ENCODE measurements around the gene RAB1A. TPM values are rescaled to one million over a fixed set of nuclear protein-coding genes. Genes with fewer than 3 reads are reported as not detected.

The RAB1A gene
- polyA plus RNA-seq, 1 experiment, result 292 TPM

- Histone ChIP-seq H3K27me3 (ENCODE audit: control insufficient read depth, insufficient read depth, low read length) (no peaks in the 10 kb centered on the region), H3K9me3 (ENCODE audit: control insufficient read depth, insufficient read depth, low read length) (no peaks in the 10 kb centered on the region), H3K27ac (ENCODE audit: low read depth, low read length) (no peak overlapping the region), H3K4me3 (ENCODE audit: low read depth, low read length) (no peak overlapping the region)
- no peak for DNase-seq (ENCODE audit: low read depth, low spot score)
- TF ChIP-seq CTCF (IDR thresholded peaks at IDR 0.05; ENCODE audit: low read depth, low read length), result no peak
- POLR2A ChIA-PET, result no interaction called here
- CTCF ChIA-PET, result interaction anchor here (0.8 kb wide), 1 partner anchor 88 kb away, joined by 3 read pairs; no protein-coding TSS in a partner anchor
These were observed 31.2 kb downstream of the RAB1A start for GRCh38 chr2:65098741-65099140.

GRCh38 chr2:65097844-65098243 is 32.1 kb downstream of the RAB1A start:
- DNase-seq (ENCODE audit: low read depth, low spot score), result no peak
- Histone ChIP-seq H3K27ac (ENCODE audit: low read depth, low read length) (no peak overlapping the region), H3K27me3 (ENCODE audit: control insufficient read depth, insufficient read depth, low read length) (no peaks in the 10 kb centered on the region), H3K9me3 (ENCODE audit: control insufficient read depth, insufficient read depth, low read length) (no peaks in the 10 kb centered on the region), H3K4me3 (ENCODE audit: low read depth, low read length) (no peak overlapping the region)
- TF ChIP-seq CTCF (IDR thresholded peaks at IDR 0.05; ENCODE audit: low read depth, low read length), result no peak
- CTCF ChIA-PET, result no interaction called here
- POLR2A ChIA-PET, result no interaction called here

GRCh38 chr2:65096948-65097347 is 33.0 kb downstream of the RAB1A start:
- POLR2A ChIA-PET, result no interaction called here
- no peak for DNase-seq (ENCODE audit: low read depth, low spot score)
- H3K27me3 ChIP-seq (ENCODE audit: control insufficient read depth, insufficient read depth, low read length), result no peaks in the 10 kb centered on the region
- no peak overlapping the region for H3K4me3 ChIP-seq (ENCODE audit: low read depth, low read length)
- no peak overlapping the region for H3K27ac ChIP-seq (ENCODE audit: low read depth, low read length)
- TF ChIP-seq CTCF (IDR thresholded peaks at IDR 0.05; ENCODE audit: low read depth, low read length), result no peak
- CTCF ChIA-PET, result no interaction called here
- H3K9me3 ChIP-seq (ENCODE audit: control insufficient read depth, insufficient read depth, low read length), result no peaks in the 10 kb centered on the region

DNA sequence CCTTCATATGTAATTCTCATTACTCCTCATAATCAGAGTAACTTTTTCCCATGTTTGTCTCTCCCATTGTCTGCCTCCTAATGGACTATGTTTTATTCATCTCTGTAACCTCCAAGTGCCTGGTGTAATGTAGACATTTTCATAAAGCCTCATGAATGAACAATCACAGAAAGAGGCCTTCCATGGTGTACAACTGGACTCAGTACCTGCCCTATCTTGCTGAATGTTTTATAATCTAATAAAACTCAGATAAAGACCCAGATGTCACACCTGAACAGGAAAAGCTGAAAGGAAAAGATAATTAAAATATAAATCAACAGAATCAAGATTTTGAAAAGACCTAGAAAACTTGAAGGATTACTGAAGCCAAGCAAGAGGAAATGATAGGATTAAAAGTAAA is 36.7 kb downstream of the RAB1A start:
- Histone ChIP-seq H3K27me3 (ENCODE audit: control insufficient read depth, insufficient read depth, low read length) (no peaks in the 10 kb centered on the region), H3K9me3 (ENCODE audit: control insufficient read depth, insufficient read depth, low read length) (no peaks in the 10 kb centered on the region), H3K4me3 (ENCODE audit: low read depth, low read length) (no peak overlapping the region), H3K27ac (ENCODE audit: low read depth, low read length) (no peak overlapping the region)
- POLR2A ChIA-PET, result interaction anchor here (0.7 kb wide), 1 partner anchor 9 kb away, joined by 5 read pairs; no protein-coding TSS in a partner anchor
- no peak for TF ChIP-seq CTCF (IDR thresholded peaks at IDR 0.05; ENCODE audit: low read depth, low read length)
- no peak for DNase-seq (ENCODE audit: low read depth, low spot score)
- CTCF ChIA-PET, result no interaction called here

DNA sequence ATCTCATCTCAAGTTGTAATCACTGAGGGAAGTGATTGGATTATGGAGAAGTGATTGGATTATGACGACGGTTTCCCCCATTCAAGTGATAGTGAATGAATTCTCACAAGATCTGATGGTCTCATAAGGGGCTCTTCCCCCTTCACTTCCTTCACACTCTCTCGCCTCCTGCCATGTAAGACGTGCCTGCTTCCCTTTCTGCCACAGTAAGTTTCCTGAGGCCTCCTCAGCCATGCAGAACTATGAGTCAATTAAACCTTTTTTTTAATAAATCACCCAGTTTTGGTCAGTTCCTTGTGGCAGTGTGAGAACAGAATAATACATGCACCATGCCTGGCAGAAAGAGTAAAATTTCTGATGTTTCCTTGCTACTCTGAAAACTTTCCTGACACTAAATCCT is 37.1 kb downstream of the RAB1A start:
- CTCF ChIA-PET, result no interaction called here
- Histone ChIP-seq H3K4me3 (ENCODE audit: low read depth, low read length) (no peak overlapping the region), H3K27me3 (ENCODE audit: control insufficient read depth, insufficient read depth, low read length) (no peaks in the 10 kb centered on the region), H3K27ac (ENCODE audit: low read depth, low read length) (no peak overlapping the region), H3K9me3 (ENCODE audit: control insufficient read depth, insufficient read depth, low read length) (no peaks in the 10 kb centered on the region)
- TF ChIP-seq CTCF (IDR thresholded peaks at IDR 0.05; ENCODE audit: low read depth, low read length), result no peak
- no peak for DNase-seq (ENCODE audit: low read depth, low spot score)
- POLR2A ChIA-PET, result no interaction called here

Measured in AG04450 (cell line).